K562 (cell line): Measurements from ENCODE around the gene MSANTD1. TPM values are rescaled to one million over a fixed set of nuclear protein-coding genes. Genes with fewer than 3 reads are reported as not detected.
A peak's percentile ranks its signal among the peaks of the same experiment; 100 is the strongest.

ENCODE experiments used
- ATAC-seq: fragments of 200-7000 bp; cut with Tn5 transposase; 3 replicates; pipeline ENCODE4 v1.9.1; 2020; ENCODE audit warnings: moderate library complexity
- BruUV-seq: library from RNA; stranded (reverse); fragments of 400-500 nt; replicated peaks from 2 replicates; lab custom pipeline; 2021; lab: Mats Ljungman, UMichigan
- CTCF ChIA-PET: fragments of 300-600 bp; formaldehyde crosslinking; extraction: SDS; loops from one replicate; lab custom pipeline; 2021; ENCODE audit warnings: low intra/inter-chr PET ratio; lab: Yijun Ruan, JAX
- POLR2A ChIA-PET: fragments of 300-600, 350-650 bp; sonication (Branson Sonifier 250); formaldehyde crosslinking; extraction: SDS; loops from one replicate; lab custom pipeline; 2021; ENCODE audit warnings: antibody characterized with exemption, inconsistent platforms; lab: Yijun Ruan, JAX
- DNase-seq, 4 experiments: peaks; one replicate each; pipeline versions ENCODE4 v3.0.0 to v3.0.0-alpha.2; 2011 to 2018; ENCODE audit warnings: low spot score in 3 of 4, mixed read lengths in 3 of 4; ENCODE audit errors: extremely low read depth in 1 of 4
- FAIRE-seq: peaks from 2 replicates; lab custom pipeline; 2011; peaks lifted over from hg19 to GRCh38; lab: Jason Lieb, UNC
- H2AFZ ChIP-seq: 2 replicates; pipeline ENCODE4 v1.6.0; 2011; ENCODE audit warnings: low read depth, low read length, control low read depth, inconsistent platforms
- H3K27ac ChIP-seq: fragments of 200-600 bp; 3 replicates; pipeline ENCODE4 v1.8.0; 2011; ENCODE audit warnings: low read depth, mild to moderate bottlenecking, control low read depth, inconsistent platforms, low read length, moderate library complexity, mixed read lengths; ENCODE audit errors: extremely low read depth
- H3K27me3 ChIP-seq, 2 experiments: fragments of 300-600 bp in 1 of 2; 2 replicates in 1 of 2; 3 replicates in 1 of 2; pipeline versions ENCODE4 v1.6.0 to v1.8.0; 2011; ENCODE audit warnings: inconsistent platforms in 2 of 2, low read length in 2 of 2, mild to moderate bottlenecking in 1 of 2, mixed read lengths in 1 of 2, moderate library complexity in 1 of 2; ENCODE audit not compliant: control insufficient read depth in 2 of 2, insufficient read depth in 2 of 2
- H3K36me3 ChIP-seq: fragments of 300-600 bp; 3 replicates; pipeline ENCODE4 v1.8.0; 2011; ENCODE audit warnings: mild to moderate bottlenecking, low read length, inconsistent platforms; ENCODE audit not compliant: control insufficient read depth, insufficient read depth
- H3K4me1 ChIP-seq, 2 experiments: fragments of 200-600 bp in 1 of 2; replicated peaks in 1 of 2; 2 replicates in 1 of 2; 3 replicates in 1 of 2; pipeline versions ENCODE4 v1.5.1 to v1.8.0; 2011; ENCODE audit warnings: inconsistent platforms in 2 of 2, low read length in 2 of 2, mild to moderate bottlenecking in 1 of 2, mixed read lengths in 1 of 2, moderate library complexity in 1 of 2; ENCODE audit not compliant: control insufficient read depth in 2 of 2, insufficient read depth in 2 of 2
- H3K4me2 ChIP-seq: 2 replicates; pipeline ENCODE4 v1.6.1; 2011; ENCODE audit warnings: low read length, control low read depth, inconsistent platforms, mixed read lengths; ENCODE audit not compliant: insufficient read depth
- H3K4me3 ChIP-seq: fragments of 200-600 bp; sonication (generic), shearing (Covaris generic); 2 replicates; pipeline ENCODE4 v1.5.1; 2016; ENCODE audit warnings: control low read depth, inconsistent platforms
- H3K79me2 ChIP-seq: fragments of 200-600 bp; 3 replicates; pipeline ENCODE4 v1.8.0; 2011; ENCODE audit warnings: low read length, inconsistent platforms; ENCODE audit not compliant: control insufficient read depth, insufficient read depth
- H3K9ac ChIP-seq, 2 experiments: 2 replicates each; pipeline versions ENCODE4 v1.6.0 to v1.6.1; 2011; ENCODE audit warnings: low read depth in 2 of 2, low read length in 2 of 2, control low read depth in 1 of 2, inconsistent platforms in 1 of 2, mild to moderate bottlenecking in 1 of 2, mixed read lengths in 1 of 2; ENCODE audit not compliant: insufficient read depth in 1 of 2
- H3K9me1 ChIP-seq: one replicate; pipeline ENCODE4 v1.6.0; 2011; ENCODE audit warnings: inconsistent platforms, mild to moderate bottlenecking, low read length, moderate library complexity; ENCODE audit not compliant: control insufficient read depth, insufficient read depth
- H3K9me3 ChIP-seq: replicated peaks from 2 replicates; pipeline ENCODE4 v1.5.1; 2011; ENCODE audit warnings: low read depth, low read length, inconsistent platforms; ENCODE audit not compliant: control insufficient read depth, insufficient read depth
- H4K20me1 ChIP-seq: replicated peaks from 2 replicates; pipeline ENCODE4 v1.6.1; 2011; ENCODE audit warnings: low read length, inconsistent platforms, mixed read lengths; ENCODE audit not compliant: control insufficient read depth, insufficient read depth
- NEUROD1 ChIP-seq: fragments of 150-350 bp; IDR thresholded peaks from 2 replicates; pipeline ENCODE4 v1.6.1; 2014; ENCODE audit warnings: borderline replicate concordance, low read length, low read depth; ENCODE audit not compliant: partially characterized antibody
- POLR2G ChIP-seq: fragments of 200-400 bp; formaldehyde crosslinking; IDR thresholded peaks from 2 replicates; pipeline ENCODE4 v1.6.1; 2017; ENCODE audit warnings: low read depth, mild to moderate bottlenecking, antibody characterized with exemption, low read length, moderate library complexity
- ZNF3 ChIP-seq: fragments of 250-450 bp; sonication (Bioruptor Pico); IDR thresholded peaks from 2 replicates; pipeline ENCODE4 v1.5.0; 2021; ENCODE audit warnings: mild to moderate bottlenecking, moderate library complexity
- WGBS: fragments of 100-300 bp; shearing (Covaris generic); methylation state at CpG from one replicate; pipeline ENCODE4 v1.1.6; 2016; ENCODE audit warnings: low coverage, mixed read lengths; ENCODE audit not compliant: insufficient coverage; ENCODE audit errors: missing lambda C conversion rate; 5-methylcytosine and 5-hydroxymethylcytosine counted together
- in situ Hi-C: fragments of 300-500 bp; cut with MboI; formaldehyde crosslinking; loops from 4 replicates; pipeline ENCODE4 v1.15.0; 2018; ENCODE audit warnings: inconsistent platforms, mixed read lengths
- intact Hi-C: fragments of 100-400 bp; cut with micrococcal nuclease; formaldehyde crosslinking; loops from 2 replicates; pipeline ENCODE4 v1.14.2; 2022
- polyA plus RNA-seq, 8 experiments: library from polyadenylated mRNA; depleted of rRNA in 4 of 8; stranded (reverse) in 5 of 8; unstranded in 3 of 8; fragments of >200 nt; fragmentation: Nextera tagmentation in 2 of 8; fragmentation: Illumina TruSeq in 1 of 8; extraction: Ambion mirVana in 2 of 8; extraction: Trizol in 1 of 8; gene quantifications; 2 replicates each; pipeline versions ENCODE4 v1.2.1 to v1.2.3, GENCODE V29; 2011 to 2014; ENCODE audit warnings: inconsistent platforms in 1 of 8, missing spikeins in 1 of 8
- total RNA-seq, 7 experiments: library from RNA; depleted of rRNA in 6 of 7; stranded (reverse); fragments of >200 nt in 6 of 7; fragmentation: Illumina TruSeq in 2 of 7; extraction: Trizol in 2 of 7; gene quantifications; 2 replicates each; pipeline versions ENCODE4 v1.2.1 to v1.2.3, GENCODE V29; 2011 to 2021; ENCODE audit warnings: low replicate concordance in 1 of 7
- TF ChIP-seq, protein P1 (sequence below), 2 experiments: fragments of 450-650 bp; formaldehyde crosslinking in 1 of 2; IDR thresholded peaks; 2 replicates each; pipeline versions ENCODE4 v1.4.0 to v1.6.1; 2014 to 2020; ENCODE audit warnings: mild to moderate bottlenecking in 2 of 2, borderline replicate concordance in 1 of 2, low read depth in 1 of 2

Gene MSANTD1
- total and polyA plus RNA-seq, 9 of the 15 experiments (the other 6 are each of a cell fraction or from before 2014, with no cell fraction given): 0.04 to 0.09 (median 0.07) TPM; not detected in 6

DNA sequence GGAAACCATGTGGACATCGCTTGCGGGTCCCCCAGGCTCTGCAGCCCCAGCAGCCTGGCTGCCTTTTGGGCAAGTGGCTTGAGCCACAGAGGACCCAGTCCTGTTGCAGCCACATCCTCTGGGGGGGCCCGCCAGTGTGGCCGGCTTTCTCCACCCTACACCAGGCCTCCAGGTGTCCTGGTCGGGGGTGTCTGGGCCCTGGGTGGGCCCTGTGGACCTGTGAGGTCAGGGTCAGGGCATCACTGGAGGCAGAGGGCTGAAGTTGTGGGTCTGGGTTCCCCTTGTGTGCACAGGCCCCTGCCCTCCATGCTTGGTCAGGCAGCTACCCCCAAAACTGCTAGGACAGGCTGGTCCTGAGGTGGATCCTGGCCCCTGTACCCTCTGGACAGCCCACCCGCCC lies 3.3 kb upstream of the MSANTD1 start:
- in situ Hi-C loops: no loop called here
- no peaks in the 10 kb centered on the region for H3K9me1 ChIP-seq
- H3K9ac ChIP-seq: no peak overlapping the region; a peak in 1 of 4 replicates
- peaks cover 4% of the 10 kb centered on the region for H4K20me1 ChIP-seq
- TF ChIP-seq NEUROD1: no peak
- 0 out of 2 replicates have a peak, but pooled peaks have one; percentile 24 for TF ChIP-seq POLR2G
- TF ChIP-seq, all 486 proteins: peak for 1
- 43% methylated on average over 5 of the region's 6 CpGs for WGBS
- peaks cover 0 to 5% of the 10 kb centered on the region in 2 experiments; a peak in 1 of 5 replicates for H3K27me3 ChIP-seq
- H3K27ac ChIP-seq: no peak overlapping the region
- no peaks in the 10 kb centered on the region for H3K9me3 ChIP-seq
- FAIRE-seq: no peak
- DNase-seq: no peak
- BruUV-seq: no TSS peak
- intact Hi-C loops: no loop called here
- POLR2A ChIA-PET: no interaction called here
- no peaks in the 10 kb centered on the region for H3K36me3 ChIP-seq
- H3K4me2 ChIP-seq: no peak overlapping the region
- CTCF ChIA-PET: no interaction called here
- no peak for ATAC-seq
- H3K79me2 ChIP-seq: no peaks in the 10 kb centered on the region
- H3K4me1 ChIP-seq: peaks cover 22 to 74% of the 10 kb centered on the region in 2 experiments; a peak in 4 of 5 replicates
- H3K4me3 ChIP-seq: no peak overlapping the region
- H2AFZ ChIP-seq: no peak overlapping the region

DNA sequence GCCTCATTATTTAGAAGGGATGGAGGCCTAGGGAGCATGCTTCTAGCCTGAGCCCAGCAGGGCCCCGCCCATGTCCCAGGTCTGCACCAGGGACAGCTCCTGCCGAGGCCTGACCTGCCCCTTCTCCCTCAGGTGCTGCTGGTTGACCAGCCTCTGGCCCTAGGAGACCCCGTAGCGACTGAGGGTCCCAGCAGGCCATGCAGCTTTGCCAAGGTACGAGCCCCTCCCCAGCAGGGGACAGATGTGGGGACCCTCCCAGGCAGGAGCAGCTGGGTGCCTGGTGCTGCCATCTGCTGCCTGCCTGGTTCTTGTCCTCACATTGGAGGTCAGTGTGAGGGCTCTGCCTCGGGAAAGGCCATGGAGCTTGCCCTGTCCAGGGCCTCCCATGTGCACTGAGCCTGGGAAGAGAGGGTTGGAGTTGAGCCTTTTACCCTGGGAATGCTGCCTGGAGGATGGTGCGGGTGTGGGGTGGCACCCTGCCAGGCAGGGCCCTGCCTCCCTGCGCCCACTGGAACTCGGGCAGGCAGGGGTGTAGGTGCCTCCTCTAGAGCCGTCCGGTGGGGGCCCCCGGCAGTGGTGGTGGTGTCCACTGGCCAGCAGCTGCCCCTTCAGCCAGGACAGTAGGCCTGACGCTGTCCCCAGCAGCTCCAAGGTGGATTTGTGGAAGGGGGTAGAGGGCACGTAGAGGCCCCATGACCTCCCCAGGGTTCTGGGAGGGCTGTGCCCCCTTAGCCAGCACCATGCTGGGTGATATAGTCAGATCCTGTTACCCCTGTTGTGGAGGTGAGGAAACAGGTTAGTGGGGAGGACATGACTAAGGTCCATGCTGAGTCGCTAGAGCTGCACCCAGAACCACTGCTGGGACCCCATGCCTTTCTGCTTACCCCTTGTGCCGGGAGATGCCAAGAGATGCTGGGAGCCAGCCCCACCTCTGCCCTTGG lies 2.2 kb upstream of the MSANTD1 start:
- FAIRE-seq (no peak), ATAC-seq (no peak), DNase-seq (no peak)
- Histone ChIP-seq H3K4me1 (peaks cover 12 to 68% of the 10 kb centered on the region in 2 experiments; a peak in 4 of 5 replicates), H2AFZ (no peak overlapping the region), H3K27ac (no peak overlapping the region), H4K20me1 (peaks cover 4% of the 10 kb centered on the region), H3K4me2 (no peak overlapping the region), H3K36me3 (no peaks in the 10 kb centered on the region), H3K9me3 (no peaks in the 10 kb centered on the region), H3K79me2 (no peaks in the 10 kb centered on the region), H3K9ac (no peak overlapping the region; a peak in 1 of 4 replicates), H3K27me3 (peaks cover 0 to 5% of the 10 kb centered on the region in 2 experiments; a peak in 2 of 5 replicates), H3K9me1 (no peaks in the 10 kb centered on the region), H3K4me3 (no peak overlapping the region)
- BruUV-seq: no TSS peak
- in situ Hi-C loops: no loop called here
- CTCF ChIA-PET: no interaction called here
- POLR2A ChIA-PET: no interaction called here
- intact Hi-C loops: no loop called here
- 36% methylated on average over 10 of the region's 16 CpGs for WGBS
- TF ChIP-seq ZNF3: no peak
- TF ChIP-seq, protein P1, sequence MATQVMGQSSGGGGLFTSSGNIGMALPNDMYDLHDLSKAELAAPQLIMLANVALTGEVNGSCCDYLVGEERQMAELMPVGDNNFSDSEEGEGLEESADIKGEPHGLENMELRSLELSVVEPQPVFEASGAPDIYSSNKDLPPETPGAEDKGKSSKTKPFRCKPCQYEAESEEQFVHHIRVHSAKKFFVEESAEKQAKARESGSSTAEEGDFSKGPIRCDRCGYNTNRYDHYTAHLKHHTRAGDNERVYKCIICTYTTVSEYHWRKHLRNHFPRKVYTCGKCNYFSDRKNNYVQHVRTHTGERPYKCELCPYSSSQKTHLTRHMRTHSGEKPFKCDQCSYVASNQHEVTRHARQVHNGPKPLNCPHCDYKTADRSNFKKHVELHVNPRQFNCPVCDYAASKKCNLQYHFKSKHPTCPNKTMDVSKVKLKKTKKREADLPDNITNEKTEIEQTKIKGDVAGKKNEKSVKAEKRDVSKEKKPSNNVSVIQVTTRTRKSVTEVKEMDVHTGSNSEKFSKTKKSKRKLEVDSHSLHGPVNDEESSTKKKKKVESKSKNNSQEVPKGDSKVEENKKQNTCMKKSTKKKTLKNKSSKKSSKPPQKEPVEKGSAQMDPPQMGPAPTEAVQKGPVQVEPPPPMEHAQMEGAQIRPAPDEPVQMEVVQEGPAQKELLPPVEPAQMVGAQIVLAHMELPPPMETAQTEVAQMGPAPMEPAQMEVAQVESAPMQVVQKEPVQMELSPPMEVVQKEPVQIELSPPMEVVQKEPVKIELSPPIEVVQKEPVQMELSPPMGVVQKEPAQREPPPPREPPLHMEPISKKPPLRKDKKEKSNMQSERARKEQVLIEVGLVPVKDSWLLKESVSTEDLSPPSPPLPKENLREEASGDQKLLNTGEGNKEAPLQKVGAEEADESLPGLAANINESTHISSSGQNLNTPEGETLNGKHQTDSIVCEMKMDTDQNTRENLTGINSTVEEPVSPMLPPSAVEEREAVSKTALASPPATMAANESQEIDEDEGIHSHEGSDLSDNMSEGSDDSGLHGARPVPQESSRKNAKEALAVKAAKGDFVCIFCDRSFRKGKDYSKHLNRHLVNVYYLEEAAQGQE (IDR thresholded peaks at IDR 0.05; ENCODE audit: borderline replicate concordance): peak; percentile 47; the same call in 1 of the 2 replicates
- TF ChIP-seq, protein P1 (CRISPR knock-in tag; IDR thresholded peaks at IDR 0.05; ENCODE audit: low read depth): no peak
